GM18861 (cell line): ENCODE measurements around the gene C6.
"Not testable (repeated sequence)": the region's sequence is repeated elsewhere in the genome, so short reads cannot be mapped to it uniquely, and the experiment has no call there.

Experiments used
- ATAC-seq: cut with Tn5 transposase; IDR thresholded peaks from one replicate; pipeline ENCODE4 v1.9.1; 2021; ENCODE audit not compliant: unreplicated experiment

The C6 gene

DNA sequence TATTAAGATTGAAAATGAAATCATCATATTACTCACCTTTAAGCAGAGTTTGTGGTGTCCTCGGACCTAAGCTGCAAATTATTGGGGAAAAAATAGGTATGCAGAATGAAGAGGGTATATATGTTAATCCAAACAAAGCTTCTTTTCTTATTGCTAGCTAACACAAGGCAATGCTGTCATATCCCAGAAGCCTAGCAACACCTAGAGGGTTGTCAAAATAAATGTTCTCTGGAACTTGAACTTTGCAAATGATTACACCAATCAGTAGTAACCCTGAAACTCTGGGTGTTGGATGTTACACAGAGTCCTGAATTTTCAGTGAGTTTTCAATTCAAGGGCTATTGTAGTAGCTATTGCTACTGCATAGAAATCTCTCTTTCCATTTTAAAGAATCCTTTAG lies at the start of gene C6:
TSS of gene C6 (minus strand) at position 193 of the 400 bp plus-strand sequence. CDS start 10,302 bp downstream, outside the sequence.
- ATAC-seq = no peak

DNA sequence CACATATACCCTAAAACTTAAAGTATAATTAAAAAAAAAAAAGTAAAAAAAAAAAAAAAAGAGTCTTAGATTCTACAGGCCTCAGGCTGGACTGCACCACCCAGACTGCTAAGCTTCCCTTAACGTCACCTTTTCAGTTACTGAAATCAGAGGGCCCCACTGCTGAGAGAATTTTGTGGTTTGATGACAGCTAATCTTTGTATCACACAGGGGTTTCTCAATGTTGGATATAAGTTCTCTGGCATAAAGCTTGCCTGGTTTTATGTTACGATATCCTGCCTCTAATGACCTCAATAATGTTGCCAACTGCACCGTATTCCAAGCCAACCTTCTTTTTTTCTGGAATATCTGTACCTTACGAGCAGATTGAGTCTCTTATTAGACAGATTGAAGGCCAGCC lies 43.1 kb upstream of the C6 start:
- ATAC-seq = no peak

DNA sequence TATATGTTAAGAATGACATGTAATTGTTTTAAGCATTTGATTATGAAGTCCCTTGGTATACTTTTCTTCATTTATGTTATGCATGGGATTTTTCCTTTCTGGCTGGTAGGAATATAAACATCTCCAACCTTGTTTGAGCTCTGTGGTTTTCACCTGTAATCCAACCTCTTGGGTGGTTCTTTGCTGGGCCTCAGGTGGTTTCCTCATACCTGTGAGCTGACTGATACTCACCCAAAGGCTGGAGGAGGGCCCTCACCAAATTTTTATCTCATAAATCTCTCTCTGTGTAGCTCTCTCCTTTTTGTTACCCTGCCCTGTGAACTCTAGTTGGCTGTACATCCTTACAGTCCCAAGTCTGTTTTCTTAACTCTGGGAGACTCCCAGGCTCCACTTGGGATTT lies 39.8 kb upstream of the C6 start:
- no peak for ATAC-seq

DNA sequence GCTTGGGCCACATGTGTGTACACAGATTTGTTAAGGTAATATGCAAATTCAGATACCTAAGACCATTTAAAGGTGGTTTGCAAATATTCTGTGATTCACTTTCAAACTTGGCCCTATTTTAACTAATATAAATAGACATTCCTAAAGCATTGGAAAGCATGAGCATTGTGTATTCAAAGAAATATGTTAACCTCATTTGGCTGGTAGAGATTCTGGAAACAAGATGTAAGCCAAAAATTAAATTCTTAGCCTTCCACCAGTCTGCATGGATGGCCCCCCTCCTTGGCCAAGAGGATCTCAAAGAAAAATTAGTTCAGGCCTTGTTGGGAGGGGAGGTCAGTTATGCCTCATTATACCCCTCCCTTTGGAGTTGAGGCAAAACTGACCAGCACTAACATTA lies 38.7 kb upstream of the C6 start:
- no peak for ATAC-seq

DNA sequence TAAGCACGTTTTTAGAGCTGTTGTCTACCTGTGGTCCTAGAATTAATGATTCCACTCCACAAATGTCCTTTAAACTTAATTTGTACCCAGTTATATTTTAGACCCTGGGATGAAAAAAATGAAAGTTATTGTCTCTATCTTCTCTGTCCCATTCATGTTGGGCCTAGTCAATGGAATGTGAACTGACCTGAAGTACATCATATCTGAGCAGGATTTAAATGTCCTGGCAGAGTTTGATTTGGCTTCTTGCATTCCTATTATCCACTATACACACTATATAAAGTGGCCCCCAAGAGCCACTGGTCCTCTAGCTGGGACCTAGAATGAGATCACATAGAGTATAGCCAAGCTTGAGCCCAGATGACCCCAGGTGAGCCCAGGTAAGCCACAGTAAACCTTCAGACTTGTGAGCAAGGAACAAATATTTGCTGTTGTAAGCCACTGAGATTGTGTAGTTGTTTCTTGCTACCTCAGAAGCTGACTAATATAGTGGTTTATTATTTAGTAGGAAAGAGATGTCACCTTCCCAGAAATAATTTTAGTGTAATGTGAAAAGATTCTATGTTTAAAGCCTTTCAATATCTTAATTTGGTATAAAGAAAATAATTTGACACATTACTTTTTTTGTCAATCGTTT lies 37.1 kb upstream of the C6 start:
- ATAC-seq = no peak

DNA sequence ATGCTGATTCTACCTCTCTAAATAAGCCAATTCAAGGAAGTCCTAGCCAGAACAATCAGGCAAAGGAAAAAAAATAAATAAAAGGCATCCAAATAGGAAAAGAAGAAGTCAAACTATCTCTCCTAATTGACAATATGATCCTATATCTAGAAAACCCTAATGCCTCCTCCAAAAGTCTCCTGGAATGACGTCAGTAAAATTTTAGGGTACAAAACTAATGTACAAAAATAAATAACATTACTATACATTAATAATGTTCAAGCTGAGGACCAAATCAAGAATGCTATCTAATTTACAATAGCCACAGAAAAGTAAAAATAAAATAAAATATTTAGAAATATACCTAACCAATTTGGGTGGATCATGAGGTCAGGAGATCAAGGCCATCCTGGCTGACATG lies 33.8 kb upstream of the C6 start:
- ATAC-seq = no peak

DNA sequence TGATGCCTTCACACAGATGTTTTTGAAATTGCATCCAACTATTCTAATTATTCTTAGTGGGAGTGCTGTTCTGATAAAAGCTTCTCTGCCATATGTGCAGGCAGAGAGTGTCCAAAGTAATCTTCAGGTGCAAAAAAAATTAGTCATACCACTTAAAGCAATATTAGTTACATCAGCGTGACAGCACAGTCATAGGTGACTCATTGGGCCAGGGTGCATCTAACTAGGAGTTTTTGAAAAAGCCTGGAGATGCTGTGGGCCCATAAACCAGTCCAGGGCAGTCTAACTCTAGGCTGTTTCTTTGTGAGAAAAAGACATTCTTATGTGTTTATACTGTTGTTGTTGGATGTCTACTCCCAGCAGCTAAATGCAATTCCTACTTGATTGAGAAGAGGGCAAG lies 33.0 kb upstream of the C6 start:
- ATAC-seq = no peak

DNA sequence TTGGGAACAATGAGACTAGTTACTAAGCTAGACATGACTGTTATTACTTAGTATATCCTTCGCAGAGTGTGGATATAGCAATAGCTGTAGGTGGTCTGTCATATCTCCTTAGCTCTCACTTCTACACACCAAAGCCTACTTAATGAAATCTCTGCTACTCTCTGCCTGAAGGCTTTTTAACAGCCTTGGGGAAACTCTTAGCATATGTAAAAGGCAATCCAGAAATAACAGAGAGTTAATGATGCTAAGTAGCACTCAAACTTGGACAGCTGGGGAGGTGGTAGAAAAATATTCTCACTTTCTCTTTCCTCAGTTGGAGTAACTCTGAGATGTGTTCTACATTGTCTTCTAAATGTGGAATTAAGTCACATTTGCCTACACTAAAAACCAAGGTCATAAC lies 30.2 kb upstream of the C6 start:
- ATAC-seq = no peak

DNA sequence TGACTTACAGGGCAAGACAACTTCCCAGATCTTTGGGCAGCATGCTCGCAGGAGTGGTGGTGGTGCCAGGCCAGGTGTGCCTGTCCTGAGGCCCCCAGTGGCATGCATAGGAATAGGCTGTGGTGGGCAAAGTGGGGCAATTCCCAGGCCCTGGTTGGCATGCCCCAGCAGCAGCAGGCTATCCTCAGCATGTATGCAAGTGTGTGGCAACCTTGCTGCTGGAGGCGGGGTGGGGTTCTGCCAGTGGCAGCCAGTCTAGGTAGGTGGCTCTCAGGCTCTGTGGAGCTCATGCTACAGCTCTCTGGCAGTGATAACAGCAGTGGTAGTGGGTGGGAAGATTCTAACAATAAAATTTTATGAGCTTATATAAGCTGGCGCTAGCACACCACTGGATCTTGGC lies 27.7 kb upstream of the C6 start:
- no peak for ATAC-seq

DNA sequence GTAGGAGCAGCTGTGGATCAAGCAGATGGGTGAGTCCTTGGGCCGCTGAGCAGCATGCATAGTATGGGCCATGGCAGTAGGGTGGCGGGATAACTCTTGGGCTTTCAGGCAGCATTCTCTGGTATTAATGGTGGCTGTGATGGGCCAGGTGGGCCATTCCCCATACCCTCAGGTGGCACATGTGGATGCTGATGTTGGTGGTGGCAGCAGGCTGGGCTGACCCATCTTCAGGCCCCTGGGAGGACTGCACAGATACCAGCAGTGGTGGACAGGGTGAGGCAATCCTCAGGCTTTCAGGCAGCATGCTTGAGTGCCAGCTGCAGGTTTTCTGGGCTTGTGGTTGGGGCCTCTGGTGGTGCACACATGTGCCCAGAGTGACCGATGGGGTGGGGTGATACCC lies 27.1 kb upstream of the C6 start:
- ATAC-seq = no peak

DNA sequence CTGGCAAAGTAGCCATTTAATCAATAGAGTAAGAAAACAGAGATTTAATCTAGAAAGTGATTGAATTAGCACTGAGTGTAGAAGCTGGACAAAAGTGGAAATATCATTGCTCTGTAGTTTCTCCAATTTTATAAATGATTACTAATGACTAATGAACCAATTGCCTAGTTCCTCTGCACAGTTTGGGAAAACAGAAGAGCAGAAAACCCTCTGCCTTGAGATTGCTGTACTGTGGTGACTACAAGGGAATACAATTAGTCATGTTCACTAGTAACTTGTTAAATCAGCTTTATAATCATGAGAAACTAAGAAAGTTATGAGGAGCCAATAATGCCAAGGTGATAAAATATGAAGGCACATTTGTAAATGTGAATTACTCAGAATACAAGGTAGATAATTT lies 21.1 kb upstream of the C6 start:
- ATAC-seq = no peak

DNA sequence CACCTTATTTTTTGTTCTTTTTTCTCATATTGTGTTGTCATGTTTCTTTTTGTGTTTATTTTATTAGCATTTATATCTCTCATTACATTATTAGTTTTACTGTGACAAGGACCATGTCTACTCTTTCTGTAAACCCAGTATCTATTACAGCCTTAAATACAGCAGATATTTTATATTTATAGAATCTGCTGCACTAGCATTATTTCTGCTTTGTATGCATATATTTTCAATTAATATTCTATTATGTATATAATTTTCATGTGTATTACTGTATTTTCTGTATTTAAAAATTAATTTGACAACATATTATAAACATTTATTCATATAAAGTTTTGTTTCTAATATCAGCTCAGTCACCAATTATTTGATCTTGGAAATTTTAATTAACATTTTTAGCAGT lies 19.5 kb upstream of the C6 start:
- no peak for ATAC-seq

DNA sequence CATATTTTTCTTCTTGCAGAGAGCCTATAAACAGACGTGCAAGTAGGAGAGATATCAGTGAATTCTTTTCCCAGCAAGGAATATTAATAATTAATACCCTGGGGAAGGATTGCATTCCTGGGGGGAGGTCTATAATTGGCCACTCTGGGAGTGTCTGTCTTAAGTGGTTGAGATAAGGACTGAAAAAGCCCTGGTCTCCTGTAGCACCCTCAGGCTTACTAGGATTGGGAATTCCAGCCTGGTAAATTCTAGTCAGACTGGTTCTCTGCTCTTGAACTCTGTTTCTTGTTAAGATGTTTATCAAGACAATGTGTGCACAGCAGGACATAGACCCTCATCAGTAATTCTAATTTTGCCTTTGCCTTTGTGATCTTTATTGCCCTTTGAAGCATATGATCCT lies 16.9 kb upstream of the C6 start:
- ATAC-seq = not testable (repeated sequence)

DNA sequence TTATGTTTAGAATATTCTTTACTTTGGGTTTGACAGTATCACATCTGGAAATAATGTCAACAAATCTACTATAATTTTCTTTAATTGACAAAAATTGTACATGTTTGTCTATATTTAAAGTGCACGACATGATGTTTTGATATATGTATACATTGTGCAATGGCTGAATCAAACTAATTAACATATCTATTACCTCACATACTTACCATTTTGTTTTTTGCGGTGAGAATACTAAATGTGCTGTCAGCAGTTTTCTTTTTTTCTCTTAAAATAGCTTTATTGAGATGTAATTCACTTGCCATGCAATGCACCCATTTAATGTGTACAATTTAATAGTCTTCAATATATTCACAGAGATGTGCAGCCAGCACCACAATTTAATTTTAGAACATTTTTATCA lies 10.6 kb upstream of the C6 start:
- ATAC-seq = no peak

DNA sequence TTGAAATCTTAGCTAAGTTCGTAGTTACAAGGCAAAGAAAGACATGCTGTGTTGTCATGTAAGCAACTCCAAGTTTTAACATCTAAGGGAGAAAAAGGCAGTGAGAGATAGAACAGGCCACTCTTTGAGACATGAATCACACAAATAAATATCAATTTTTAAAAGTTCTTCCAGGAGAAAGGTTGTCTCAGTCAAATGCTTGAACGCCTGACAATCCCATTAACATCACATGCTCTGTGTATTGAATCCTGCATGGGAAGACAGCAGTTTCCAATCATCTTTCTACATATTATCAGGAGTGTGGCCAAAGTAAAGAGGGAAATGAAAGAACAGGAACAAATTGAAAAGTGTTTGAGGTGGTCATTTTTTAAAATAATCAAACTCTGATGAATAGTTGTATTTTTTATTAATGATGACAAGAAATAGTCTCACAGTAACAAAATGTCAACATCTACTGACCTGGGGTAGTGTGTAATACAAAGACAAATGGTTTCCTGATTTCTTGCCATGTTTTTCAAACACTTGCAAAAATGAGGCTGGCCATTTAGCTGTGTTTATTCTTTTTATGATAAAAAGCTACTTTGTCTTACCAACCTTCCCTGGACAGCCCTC lies 6.4 kb upstream of the C6 start:
- no peak for ATAC-seq

DNA sequence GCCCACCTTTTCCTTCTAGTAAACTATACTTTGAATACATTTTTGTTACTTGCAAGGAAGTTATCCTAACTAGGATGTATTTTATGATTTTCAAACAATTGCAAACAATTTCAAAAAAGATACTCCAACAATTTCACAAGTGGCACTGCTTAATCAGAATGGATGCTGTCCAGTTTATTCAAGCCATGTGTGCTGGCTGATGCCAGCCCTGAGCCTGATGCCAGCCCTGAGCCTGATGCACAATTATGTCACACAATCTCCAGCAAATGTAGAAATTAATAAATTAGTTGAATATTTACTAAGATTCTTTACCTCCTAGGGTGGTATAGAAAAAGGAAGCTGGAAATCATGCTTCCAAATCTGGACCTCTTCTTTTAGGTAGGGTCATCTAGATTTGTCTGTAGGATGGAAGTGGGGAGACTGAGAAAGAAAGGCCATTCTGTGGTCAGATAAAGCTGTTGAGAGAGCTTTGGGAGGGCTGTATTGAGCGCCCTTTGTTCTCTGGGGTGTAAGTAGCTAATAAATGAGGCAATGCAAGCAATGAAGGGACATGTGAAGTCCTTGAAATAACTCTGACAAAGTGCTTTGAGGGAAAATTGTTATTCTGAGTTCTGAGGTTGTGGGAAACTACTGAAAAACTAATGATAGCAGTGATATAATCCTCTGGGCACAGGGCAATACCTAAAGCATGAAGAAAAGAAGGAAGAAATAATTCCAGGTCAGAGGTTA lies 5.8 kb upstream of the C6 start:
- no peak for ATAC-seq

DNA sequence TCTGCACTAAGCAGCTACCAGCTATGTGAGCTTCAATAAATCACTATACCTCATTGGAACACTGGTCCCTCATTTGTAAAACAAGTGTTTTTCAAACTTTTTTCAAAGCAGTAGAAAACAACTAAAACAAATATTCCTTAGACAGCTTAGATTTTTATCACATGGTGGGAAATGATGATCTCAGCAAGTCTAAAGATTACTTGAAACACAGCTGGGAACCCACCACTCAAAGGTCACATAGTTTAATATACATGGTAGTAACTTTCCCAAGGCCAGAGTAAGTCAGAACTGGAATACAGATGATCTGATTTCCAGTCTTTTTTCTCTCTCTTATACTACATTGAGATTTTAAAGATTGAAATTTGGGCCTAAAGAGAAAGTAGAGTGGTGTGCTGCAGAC lies 850 bp upstream of the C6 start:
- ATAC-seq = no peak

DNA sequence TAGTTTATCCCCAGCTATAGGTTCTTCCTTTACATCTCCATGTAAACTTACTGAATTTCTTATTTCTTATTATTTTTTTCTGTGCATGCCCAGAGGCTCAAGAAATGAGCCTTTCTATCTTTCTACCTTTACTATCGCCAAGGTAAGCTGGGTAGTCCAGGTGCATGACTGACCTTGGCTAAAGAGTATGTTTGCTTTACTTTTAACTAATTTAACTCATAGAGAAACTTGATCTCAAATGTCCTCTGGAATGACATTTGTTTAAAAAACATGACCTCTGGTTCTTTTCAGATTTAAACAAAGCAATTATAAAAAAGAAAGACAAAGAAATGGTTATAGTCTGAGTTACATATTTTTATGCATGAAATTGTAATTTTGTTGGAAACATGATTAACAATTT lies 397 bp downstream of the C6 start:
- no peak for ATAC-seq

DNA sequence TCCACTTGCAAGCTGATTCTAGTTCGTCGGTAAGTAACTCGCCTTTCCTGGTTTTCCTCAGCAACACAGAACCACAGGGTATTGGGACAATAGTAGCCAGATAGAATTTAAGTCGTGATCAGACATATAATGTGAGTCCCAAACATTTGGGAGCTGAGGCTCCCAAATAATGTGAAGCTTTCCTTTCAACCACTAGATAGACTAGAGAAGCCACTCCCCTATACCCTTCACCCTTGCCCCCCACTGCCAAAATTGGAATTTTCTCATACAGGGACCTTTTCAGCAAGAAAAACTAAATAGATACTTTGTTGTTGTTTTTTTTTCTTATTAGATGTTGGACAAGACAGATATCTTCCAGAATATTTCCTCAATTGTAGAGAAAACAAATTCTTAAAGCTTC lies 1.9 kb downstream of the C6 start:
- ATAC-seq = no peak

DNA sequence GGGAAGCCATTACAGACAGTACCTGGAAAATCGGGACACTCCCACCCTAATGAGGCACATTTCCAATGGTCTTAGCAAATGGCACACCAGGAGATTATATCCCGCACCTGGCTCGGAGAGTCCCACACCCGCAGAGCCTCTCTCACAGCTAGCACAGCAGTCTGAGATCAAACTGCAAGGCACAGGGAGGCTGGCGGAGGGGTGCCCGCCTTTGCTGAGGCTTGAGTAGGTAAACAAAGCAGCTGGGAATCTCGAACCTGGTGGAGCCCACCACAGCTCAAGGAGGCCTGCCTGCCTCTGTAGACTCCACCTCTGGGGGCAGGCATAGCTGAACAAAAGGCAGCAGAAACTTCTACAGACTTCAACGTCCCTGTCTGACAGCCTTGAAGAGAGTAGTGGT lies 7.9 kb downstream of the C6 start:
- not testable (repeated sequence) for ATAC-seq

DNA sequence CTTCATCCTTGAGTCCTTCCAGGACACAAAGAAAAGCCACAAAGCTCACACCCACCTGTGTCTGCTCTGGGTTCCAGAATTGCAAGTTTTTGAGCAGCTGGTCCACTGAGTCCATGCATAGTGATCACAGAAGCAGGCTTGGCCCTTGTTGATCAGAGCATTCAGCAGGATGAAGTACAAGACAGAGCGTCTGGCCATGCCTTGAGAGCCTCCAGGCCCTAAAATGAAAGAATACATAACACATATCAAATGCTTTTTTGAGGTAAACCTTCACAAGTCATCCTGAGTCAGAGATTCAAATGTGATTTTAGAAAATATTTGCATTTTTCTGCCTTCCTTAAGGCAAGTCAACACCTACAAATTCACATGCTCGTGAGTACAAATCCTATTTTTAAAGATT lies 10.3 kb downstream of the C6 start:
- ATAC-seq = no peak

DNA sequence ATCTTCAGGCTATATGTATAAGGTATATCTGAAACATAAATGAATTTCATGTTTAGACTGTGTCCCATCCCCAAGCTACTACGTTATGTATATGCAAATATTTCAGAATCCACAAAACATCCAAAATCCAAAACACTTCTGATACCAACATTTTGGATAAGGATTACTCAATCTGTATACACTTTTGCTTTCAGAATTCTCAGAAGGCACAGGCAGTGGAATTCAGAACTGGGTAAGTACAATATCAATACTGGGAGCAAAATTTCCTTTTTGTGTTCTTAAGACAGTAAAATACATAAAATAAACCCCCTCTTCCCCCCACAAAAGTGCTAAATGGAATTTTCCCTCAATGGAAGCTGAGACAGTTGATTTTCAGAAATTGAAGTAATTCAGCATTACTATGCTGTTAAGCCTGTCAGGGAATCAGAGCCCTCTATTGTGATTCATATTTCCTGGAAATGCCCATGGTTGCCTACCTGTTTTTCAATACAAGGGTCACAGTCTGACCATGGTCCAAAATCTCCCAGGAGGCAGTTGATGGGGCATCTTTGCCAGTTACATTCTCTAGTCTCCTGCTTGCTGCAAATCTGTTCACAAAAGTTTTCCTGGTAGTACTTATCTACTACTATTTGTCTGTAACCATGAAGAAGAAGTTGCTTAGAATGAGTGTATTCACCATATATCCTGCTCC lies 12.1 kb downstream of the C6 start:
- no peak for ATAC-seq
